Measurements from ENCODE around the gene KDM6B.
"Not testable (repeated sequence)": the region's sequence is repeated elsewhere in the genome, so short reads cannot be mapped to it uniquely, and the experiment has no call there.

The KDM6B gene

DNA sequence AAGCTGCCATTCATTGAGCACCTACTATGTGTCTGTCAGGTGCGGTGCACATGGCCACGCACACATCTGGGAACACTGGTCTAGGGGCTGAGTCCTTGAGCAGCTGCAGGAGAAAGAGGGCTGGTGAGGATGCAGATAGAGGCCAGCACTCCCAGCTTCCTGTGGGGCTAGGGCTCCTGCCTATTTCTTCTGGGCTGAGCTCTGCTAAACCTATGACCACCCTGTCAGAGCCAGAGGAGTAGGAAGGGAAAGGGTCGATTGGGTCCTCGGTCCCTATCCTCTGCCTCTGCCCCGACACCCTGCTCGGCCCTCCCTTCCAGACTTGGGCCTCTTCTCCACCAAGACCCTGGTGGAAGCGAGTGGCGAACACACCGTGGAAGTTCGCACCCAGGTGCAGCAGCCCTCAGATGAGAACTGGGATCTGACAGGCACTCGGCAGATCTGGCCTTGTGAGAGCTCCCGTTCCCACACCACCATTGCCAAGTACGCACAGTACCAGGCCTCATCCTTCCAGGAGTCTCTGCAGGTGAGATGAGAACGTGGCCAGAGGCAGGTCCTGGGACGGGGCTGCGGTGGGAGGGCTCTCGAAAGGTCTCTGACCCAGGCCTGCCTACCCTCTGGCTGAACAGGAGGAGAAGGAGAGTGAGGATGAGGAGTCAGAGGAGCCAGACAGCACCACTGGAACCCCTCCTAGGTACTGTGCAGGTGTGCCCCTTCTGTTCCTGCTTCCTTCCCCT is 16.9 kb downstream of the KDM6B start:
- FAIRE-seq = no peak
- DNase-seq (ENCODE audit: low spot score) = no peak

DNA sequence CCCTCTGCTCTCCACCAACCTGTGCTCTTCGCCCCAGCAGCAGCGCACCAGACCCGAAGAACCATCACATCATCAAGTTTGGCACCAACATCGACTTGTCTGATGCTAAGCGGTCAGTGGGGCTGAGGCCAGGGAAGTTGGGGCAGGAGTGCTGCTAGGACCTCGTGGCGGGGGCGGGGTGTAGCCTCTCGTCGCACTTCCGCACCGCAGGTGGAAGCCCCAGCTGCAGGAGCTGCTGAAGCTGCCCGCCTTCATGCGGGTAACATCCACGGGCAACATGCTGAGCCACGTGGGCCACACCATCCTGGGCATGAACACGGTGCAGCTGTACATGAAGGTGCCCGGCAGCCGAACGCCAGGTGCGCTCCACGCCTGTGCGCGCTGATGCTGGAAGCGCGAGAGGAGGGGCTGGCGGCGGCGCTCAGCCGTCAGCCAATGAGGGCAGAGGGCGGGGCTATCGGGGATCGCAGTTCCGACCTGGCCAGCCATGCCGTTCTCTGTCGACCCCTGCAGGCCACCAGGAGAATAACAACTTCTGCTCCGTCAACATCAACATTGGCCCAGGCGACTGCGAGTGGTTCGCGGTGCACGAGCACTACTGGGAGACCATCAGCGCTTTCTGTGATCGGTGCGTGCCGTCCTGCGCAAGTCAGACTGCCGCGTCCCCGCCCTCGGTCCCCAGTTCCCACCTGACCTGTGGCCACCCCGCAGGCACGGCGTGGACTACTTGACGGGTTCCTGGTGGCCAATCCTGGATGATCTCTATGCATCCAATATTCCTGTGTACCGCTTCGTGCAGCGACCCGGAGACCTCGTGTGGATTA is 17.6 kb downstream of the KDM6B start:
- DNase-seq (ENCODE audit: low spot score) = peak; percentile 67

DNA sequence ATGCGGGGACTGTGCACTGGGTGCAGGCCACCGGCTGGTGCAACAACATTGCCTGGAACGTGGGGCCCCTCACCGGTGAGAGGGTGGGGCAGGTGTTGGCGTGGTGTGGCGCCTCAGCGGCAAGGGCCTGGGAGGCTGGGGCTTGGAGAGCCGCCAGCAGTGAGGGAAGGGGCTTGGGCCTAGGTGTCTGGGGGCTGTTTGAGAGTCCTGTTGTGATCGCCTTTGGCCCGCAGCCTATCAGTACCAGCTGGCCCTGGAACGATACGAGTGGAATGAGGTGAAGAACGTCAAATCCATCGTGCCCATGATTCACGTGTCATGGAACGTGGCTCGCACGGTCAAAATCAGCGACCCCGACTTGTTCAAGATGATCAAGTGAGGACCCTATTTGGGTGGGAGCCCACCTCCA is 18.2 kb downstream of the KDM6B start:
- no peak for DNase-seq (ENCODE audit: low spot score)
- no peak for FAIRE-seq

More for the DNA sequence above, 17.6 kb downstream of the KDM6B start:
- no peak for FAIRE-seq

DNA sequence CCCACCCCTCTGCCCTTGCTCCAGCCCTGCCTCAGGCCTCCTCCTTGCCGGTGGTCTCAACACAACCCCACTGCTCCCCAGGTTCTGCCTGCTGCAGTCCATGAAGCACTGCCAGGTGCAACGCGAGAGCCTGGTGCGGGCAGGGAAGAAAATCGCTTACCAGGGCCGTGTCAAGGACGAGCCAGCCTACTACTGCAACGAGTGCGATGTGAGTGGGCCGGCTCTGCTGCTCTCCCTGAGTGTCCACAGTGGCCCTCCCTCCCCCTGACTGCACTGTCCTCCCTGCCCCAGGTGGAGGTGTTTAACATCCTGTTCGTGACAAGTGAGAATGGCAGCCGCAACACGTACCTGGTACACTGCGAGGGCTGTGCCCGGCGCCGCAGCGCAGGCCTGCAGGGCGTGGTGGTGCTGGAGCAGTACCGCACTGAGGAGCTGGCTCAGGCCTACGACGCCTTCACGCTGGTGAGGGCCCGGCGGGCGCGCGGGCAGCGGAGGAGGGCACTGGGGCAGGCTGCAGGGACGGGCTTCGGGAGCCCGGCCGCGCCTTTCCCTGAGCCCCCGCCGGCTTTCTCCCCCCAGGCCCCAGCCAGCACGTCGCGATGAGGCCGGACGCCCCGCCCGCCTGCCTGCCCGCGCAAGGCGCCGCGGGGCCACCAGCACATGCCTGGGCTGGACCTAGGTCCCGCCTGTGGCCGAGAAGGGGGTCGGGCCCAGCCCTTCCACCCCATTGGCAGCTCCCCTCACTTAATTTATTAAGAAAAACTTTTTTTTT is 19.1 kb downstream of the KDM6B start:
- no peak for FAIRE-seq
- DNase-seq (ENCODE audit: low spot score) = no peak

DNA sequence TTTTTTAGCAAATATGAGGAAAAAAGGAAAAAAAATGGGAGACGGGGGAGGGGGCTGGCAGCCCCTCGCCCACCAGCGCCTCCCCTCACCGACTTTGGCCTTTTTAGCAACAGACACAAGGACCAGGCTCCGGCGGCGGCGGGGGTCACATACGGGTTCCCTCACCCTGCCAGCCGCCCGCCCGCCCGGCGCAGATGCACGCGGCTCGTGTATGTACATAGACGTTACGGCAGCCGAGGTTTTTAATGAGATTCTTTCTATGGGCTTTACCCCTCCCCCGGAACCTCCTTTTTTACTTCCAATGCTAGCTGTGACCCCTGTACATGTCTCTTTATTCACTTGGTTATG is 19.6 kb downstream of the KDM6B start:
- FAIRE-seq (no peak), DNase-seq (ENCODE audit: low spot score) (no peak)

DNA sequence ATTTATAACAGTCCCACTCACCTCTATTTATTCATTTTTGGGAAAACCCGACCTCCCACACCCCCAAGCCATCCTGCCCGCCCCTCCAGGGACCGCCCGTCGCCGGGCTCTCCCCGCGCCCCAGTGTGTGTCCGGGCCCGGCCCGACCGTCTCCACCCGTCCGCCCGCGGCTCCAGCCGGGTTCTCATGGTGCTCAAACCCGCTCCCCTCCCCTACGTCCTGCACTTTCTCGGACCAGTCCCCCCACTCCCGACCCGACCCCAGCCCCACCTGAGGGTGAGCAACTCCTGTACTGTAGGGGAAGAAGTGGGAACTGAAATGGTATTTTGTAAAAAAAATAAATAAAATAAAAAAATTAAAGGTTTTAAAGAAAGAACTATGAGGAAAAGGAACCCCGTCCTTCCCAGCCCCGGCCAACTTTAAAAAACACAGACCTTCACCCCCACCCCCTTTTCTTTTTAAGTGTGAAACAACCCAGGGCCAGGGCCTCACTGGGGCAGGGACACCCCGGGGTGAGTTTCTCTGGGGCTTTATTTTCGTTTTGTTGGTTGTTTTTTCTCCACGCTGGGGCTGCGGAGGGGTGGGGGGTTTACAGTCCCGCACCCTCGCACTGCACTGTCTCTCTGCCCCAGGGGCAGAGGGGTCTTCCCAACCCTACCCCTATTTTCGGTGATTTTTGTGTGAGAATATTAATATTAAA is 20.2 kb downstream of the KDM6B start:
- DNase-seq (ENCODE audit: low spot score) = no peak
- FAIRE-seq = no peak

DNA sequence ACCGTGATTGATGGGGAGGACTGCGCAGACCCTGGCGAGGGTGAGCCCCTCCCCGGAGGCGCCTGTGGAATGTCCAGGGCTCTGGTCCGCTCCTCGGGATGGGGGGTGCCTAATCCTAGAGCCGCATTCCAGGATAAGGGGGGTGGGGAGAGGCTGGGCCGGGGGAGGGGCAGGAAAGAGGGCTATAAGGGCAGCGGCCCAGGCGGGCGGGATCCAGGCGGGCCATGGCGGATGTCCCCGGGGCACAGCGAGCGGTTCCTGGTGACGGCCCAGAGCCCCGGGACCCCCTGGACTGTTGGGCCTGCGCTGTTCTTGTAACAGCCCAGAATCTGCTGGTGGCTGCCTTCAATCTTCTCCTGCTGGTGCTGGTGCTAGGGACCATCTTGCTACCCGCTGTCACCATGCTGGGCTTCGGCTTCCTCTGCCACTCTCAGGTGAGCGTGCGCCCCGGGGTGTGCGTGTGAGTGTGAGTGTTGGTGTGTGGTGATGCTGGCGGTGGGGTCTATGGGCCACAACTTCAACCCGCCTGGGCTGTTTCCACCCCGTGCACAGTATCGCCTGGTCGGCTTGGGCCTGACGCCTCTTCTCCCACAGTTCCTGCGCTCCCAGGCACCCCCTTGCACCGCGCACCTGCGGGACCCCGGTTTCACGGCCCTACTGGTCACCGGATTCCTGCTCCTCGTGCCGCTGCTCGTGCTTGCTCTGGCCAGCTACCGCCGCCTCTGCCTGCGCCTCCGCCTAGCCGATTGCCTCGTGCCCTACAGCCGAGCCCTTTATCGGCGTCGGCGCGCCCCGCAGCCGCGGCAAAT is 21.0 kb downstream of the KDM6B start, which contains the start of gene TMEM88:
TSS of gene TMEM88 (plus strand) at position 216 of the 809 bp plus-strand sequence. CDS start at position 225, 9 bp downstream.
- DNase-seq (ENCODE audit: low spot score) = no peak
- FAIRE-seq = no peak

DNA sequence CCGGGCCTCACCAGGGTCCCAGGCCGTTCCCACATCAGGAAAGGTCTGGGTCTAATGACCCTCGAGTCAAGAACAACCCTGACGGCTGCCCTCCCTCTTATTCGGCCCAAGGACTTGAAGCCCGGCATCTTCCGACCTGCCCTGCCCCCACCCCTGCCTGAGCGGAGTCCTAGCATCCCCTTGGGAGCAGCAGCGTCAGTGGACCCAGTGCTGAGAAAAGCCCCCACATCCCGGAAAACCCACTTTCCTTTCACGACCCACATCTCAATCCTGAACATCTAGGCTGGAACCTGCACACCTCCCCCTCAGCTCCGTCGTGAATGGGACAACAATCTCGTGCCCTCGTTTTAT is 21.6 kb downstream of the KDM6B start:
- no peak for FAIRE-seq

DNA sequence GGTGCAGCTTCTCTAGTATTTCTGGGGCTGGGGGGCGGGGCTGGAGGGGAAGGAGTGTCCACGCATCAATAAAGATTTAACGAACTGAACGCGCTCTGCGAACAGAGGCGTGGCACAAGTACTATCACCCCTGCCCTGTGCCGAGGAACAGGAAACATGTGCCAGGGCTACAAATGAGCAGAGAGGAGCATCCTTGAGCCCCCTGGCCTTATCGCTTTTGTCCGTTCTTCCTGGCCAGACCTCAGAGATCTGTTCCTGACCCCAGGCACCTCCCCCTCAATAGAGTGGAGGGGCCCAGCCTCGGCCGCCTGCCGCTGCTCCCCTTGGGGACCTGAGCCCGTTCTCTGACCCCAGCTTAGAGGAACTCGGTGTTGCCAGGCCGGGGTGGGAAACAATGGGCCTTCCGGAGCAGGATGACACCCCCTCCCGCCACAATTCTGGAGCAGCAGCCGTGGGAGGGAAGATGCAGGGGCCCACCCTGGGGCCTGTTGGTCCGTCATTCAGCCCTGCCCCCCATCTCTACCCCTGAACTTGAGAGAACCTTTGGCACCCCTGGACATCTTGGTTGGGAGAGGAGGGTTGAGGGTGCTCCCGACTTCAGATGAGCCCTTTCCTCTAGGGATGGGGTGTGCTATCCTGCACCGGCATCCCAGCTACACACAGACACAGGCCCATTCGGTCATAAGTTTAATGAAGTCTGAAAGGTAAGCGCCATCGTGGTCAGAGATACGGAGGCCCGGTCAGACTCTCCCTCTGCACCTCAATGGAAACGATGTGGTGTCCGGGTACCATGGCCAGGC is 22.2 kb downstream of the KDM6B start:
- DNase-seq (ENCODE audit: low spot score) = no peak

More for the DNA sequence above, 21.6 kb downstream of the KDM6B start:
- no peak for DNase-seq (ENCODE audit: low spot score)

DNA sequence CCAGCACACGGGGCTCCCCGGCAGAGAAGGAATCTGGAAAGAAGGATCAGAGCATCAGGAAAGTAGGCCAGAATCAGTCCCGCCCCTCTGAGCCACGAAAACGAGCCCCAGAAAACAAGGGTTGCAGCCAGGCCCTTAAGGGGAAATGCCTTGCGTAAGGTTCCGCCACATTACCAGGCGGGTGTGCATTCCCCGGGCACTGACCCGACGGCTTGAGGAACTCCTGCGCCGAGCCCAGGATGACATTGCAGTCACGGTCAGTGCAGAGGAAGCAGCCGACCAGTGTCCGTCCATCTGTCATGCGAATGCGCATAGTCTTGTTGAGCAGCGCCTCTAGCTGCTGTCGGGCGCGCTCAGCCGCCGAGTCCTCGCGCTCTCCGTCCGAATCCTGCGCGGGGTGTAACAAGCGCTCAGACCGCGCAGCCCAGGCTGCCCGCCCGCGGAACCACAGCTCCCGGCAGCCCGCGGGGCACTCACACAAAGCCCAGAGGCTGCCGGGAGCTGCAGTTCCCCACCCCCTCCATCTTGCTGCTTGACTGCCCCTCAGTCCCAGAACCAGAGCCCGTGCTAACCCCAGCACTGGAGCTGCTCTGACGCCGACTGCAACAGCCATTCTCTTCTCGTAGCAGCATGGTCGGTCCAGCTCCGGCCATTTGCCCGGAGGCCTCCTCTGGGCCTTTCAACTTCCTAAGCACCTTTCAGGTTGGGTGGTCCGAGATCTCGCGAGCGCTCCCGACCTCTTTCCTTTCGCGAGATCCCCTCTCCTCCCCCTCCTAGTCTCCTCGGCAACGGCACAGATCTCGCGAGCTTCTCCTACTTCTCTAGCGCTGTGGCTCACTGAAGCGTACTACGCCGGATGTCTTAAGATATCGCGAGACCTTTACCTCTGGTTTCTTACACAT is 23.0 kb downstream of the KDM6B start, which contains the start of gene NAA38:
TSS of gene NAA38 (minus strand) at position 749 of the 902 bp plus-strand sequence. CDS start at position 653, 96 bp downstream.
- DNase-seq (ENCODE audit: low spot score) (peak; percentile 99), FAIRE-seq (peak; percentile 87)

More for the DNA sequence above, 22.2 kb downstream of the KDM6B start:
- no peak for FAIRE-seq

DNA sequence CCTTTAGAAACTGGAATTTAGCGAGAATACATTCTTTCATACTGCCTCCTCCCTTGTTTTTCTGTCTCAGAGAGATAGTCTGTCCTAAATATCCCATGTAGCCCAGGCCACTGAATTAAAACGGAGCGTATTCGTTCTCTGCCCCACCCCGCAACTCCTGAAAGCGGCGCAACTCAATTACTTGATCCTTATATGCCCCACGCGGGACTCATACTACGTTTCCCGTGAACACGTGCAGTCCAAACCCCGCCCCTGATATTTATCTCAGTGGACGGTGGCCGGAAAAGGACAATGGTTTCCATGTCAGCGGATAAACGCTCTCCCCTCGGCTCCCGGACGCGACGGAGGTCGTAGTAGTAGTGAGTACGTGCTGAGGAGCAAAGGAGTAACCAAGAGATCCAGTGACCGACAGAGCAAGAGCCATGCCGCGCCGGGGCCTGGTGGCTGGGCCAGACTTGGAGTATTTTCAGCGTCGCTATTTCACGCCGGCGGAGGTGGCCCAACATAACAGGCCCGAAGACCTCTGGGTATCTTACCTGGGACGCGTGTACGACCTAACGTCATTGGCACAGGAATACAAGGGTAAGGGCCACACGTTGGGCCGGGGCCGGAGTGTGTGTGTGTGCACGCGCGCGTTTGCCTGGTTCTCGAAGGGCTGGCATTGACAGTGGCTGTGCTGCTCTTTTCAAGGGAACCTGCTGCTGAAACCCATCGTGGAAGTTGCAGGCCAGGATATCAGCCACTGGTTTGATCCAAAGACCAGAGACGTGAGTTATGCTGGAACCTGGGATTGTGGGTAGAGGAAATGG is 23.9 kb downstream of the KDM6B start, which contains the start of gene CYB5D1:
TSS of gene CYB5D1 (plus strand) at position 291 of the 809 bp plus-strand sequence. CDS start at position 423, 132 bp downstream.
- no peak for FAIRE-seq
- peak; percentile 84 for DNase-seq (ENCODE audit: low spot score)

DNA sequence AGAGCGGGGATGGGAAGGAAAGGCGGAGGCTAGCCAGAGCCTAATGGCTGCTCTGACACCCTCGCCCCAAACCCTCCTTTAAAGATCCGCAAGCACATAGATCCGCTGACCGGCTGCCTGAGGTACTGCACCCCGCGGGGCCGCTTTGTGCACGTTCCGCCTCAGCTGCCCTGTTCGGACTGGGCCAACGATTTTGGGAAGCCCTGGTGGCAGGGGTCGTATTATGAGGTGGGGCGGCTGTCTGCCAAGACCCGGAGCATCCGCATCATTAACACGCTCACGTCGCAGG is 24.4 kb downstream of the KDM6B start:
- DNase-seq (ENCODE audit: low spot score) = peak; percentile 16
- no peak for FAIRE-seq

DNA sequence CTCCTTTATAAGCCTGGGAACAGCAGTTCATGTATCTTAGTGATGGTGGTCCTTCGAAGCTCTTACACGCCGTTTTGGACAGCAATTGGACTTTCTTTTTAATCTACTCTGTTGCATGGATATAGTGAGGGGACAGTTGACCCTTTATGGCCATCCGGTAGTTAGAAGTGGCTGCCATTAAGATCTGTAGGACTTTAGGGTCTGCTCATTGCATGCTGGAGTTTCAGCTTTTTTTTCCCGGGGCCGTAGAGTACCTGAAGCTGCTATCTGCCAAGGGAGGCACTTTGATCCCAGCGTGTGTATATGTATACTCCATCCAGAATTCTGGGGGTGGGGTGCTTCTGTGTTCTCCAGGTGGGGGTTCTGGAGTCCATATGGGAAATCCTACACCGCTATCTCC is 25.0 kb downstream of the KDM6B start:
- DNase-seq (ENCODE audit: low spot score) = no peak
- no peak for FAIRE-seq

DNA sequence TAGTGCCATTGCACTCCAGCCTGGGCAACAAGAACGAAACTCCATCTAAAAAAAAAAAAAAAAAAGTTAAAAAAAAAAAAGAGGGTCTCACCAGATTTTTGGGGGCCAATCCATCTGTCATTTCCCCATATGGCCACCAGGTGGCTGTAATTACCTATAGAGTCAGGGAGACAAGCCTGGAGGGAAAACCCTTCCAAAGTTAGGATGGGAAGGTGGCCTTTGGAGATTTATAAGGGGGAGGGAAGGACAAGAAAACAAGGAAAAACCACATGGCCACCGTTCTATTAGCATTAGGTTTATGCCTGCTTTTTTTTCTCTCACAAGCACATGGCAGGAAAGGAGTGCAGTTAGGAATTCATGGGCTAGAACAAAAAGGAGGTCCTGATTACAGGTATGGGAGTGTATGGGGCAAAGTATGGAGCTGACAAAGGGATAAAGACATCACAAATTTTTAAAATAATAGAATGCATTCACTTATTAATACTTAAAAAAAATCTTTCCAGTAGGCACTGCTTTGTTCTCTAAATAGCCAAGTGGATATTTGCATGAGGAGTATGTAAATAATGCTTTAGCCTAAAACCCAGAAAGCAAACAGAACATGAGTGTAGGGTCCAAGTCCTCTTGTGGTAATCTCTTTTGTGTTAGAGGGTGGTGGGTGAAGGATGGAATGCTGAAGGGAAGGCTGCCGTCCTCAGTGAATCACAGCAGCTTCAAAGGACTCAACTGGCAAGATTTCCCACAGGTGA is 28.8 kb downstream of the KDM6B start:
- FAIRE-seq (peak; percentile 42), DNase-seq (ENCODE audit: low spot score) (no peak)

DNA sequence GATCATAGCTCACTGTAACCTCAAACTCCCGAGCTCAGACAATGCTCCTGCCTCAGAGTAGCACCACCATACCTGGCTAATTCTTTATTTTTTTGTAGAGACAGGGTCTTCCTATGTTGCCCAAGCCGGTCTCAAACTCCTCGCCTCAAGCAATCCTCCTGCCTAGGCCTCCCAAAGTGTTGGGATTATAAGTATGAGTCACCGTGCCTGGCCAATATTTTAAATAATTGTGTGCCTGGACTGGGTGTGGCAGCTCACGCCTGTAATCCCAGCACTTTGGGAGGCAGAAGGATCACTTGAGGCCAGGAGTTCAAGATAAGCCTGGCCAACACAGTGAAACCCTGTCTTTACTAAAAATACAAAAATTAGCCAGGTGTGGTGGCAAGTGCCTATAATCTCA is 30.4 kb downstream of the KDM6B start:
- not testable (repeated sequence) for DNase-seq (ENCODE audit: low spot score); FAIRE-seq

DNA sequence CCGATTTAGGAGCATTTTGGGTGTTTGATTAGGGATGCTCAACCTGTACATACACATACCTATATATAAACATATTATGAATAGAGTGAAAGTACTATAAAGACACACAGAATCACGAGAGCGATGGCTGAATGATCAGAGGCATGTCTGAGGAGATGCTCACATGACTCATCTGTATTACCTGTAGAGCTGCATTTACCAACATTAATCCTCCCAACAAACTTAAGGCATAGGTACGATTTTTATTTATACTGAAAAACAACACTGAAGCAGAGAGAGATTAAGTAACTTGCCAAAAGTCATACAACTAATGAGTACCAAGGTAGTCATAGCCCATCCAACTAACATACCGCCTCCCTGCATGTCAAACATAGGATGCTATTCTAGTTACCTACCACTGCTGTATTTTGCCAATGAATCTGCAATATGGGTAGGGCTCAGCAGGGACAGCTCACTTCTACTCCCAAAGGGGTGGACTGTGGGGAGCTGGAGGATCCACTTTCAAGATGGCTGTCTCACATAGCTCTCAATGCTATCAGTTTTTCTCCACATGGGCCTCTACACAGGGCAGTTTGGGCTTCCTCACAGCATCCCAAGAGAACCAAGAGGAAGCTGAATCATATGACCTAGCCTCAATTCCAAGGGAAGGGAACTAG is 31.1 kb downstream of the KDM6B start:
- no peak for DNase-seq (ENCODE audit: low spot score)
- FAIRE-seq = no peak

Data from RCC 7860 (cell line).